SK-N-SH (cell line): ENCODE results near the gene EYA3. TPM values are rescaled to one million over a fixed set of nuclear protein-coding genes. Genes with fewer than 3 reads are reported as not detected.

Source experiments
- CTCF ChIA-PET: fragments of 300-600, 350-600 bp; formaldehyde crosslinking; extraction: SDS; loops from one replicate; lab custom pipeline; 2021; lab: Yijun Ruan, JAX
- POLR2A ChIA-PET: fragments of 350-600 bp; sonication (Branson Sonifier 250); formaldehyde crosslinking; extraction: SDS; loops from one replicate; lab custom pipeline; 2020; ENCODE audit warnings: antibody characterized with exemption, inconsistent platforms; lab: Yijun Ruan, JAX
- DNase-seq: peaks from one replicate; pipeline ENCODE4 v3.0.0; 2012
- H2AFZ ChIP-seq: fragments of 200-600 bp; sonication (generic); 2 replicates; pipeline ENCODE4 v1.8.1; 2016; ENCODE audit warnings: antibody characterized with exemption, mild to moderate bottlenecking, low read depth
- H3F3A ChIP-seq: fragments of 200-600 bp; sonication (generic); replicated peaks from 2 replicates; pipeline ENCODE3; 2016; ENCODE audit warnings: antibody characterized with exemption, mild to moderate bottlenecking; ENCODE audit not compliant: insufficient read depth
- H3K27ac ChIP-seq, 2 experiments: fragments of 200-500 bp in 1 of 2; fragments of 200-600 bp in 1 of 2; sonication (Bioruptor generic) in 1 of 2; sonication (generic), shearing (Covaris generic) in 1 of 2; 2 replicates each; pipeline versions ENCODE4 v1.5.1 to v1.6.1; 2014 to 2016; ENCODE audit warnings: low read depth in 2 of 2, inconsistent platforms in 1 of 2, low read length in 1 of 2, mild to moderate bottlenecking in 1 of 2, mixed read lengths in 1 of 2
- H3K27me3 ChIP-seq: fragments of 200-600 bp; sonication (generic), shearing (Covaris generic); 2 replicates; pipeline ENCODE4 v1.6.1; 2016; ENCODE audit warnings: mixed run types; ENCODE audit not compliant: insufficient read depth
- H3K36me3 ChIP-seq, 2 experiments: fragments of 200-500 bp in 1 of 2; fragments of 200-600 bp in 1 of 2; sonication (Bioruptor generic) in 1 of 2; sonication (generic) in 1 of 2; replicated peaks in 1 of 2; 2 replicates each; pipeline versions ENCODE3 to v1.5.1; 2014 to 2016; ENCODE audit warnings: low read length in 1 of 2, mild to moderate bottlenecking in 1 of 2; ENCODE audit not compliant: insufficient read depth in 2 of 2, control insufficient read depth in 1 of 2
- H3K4me1 ChIP-seq, 2 experiments: fragments of 200-500 bp in 1 of 2; fragments of 200-600 bp in 1 of 2; sonication (Bioruptor generic) in 1 of 2; sonication (generic), shearing (Covaris generic) in 1 of 2; 2 replicates each; pipeline versions ENCODE4 v1.5.1 to v1.6.1; 2014 to 2016; ENCODE audit warnings: low read depth in 1 of 2, low read length in 1 of 2, mixed run types in 1 of 2; ENCODE audit not compliant: insufficient read depth in 2 of 2, control insufficient read depth in 1 of 2
- H3K4me2 ChIP-seq: fragments of 200-600 bp; sonication (generic), shearing (Covaris generic); 2 replicates; pipeline ENCODE4 v1.6.1; 2017; ENCODE audit warnings: mixed run types
- H3K4me3 ChIP-seq, 2 experiments: fragments of 200-500 bp in 1 of 2; fragments of 200-600 bp in 1 of 2; sonication (Bioruptor generic) in 1 of 2; sonication (generic), shearing (Covaris generic) in 1 of 2; 2 replicates each; pipeline versions ENCODE4 v1.5.1 to v1.8.1; 2014 to 2016; ENCODE audit warnings: low read depth in 2 of 2, inconsistent platforms in 1 of 2, low read length in 1 of 2, mild to moderate bottlenecking in 1 of 2, mixed read lengths in 1 of 2, moderate library complexity in 1 of 2
- H3K79me2 ChIP-seq: fragments of 200-600 bp; sonication (generic); 2 replicates; pipeline ENCODE4 v1.8.1; 2017; ENCODE audit warnings: mild to moderate bottlenecking; ENCODE audit not compliant: insufficient read depth
- H3K9ac ChIP-seq: fragments of 200-600 bp; sonication (generic); 2 replicates; pipeline ENCODE4 v1.6.1; 2017; ENCODE audit warnings: mixed run types
- H3K9me2 ChIP-seq: fragments of 200-600 bp; sonication (generic); 2 replicates; pipeline ENCODE4 v1.6.1; 2017; ENCODE audit warnings: mixed run types
- H3K9me3 ChIP-seq: fragments of 200-600 bp; sonication (generic); 2 replicates; pipeline ENCODE4 v1.6.1; 2017; ENCODE audit warnings: mixed run types, mild to moderate bottlenecking, moderate library complexity
- H4K20me1 ChIP-seq: fragments of 200-600 bp; sonication (generic); 2 replicates; pipeline ENCODE4 v1.6.1; 2017; ENCODE audit warnings: mild to moderate bottlenecking, mixed run types; ENCODE audit not compliant: insufficient read depth
- ELF1 ChIP-seq: IDR thresholded peaks from 2 replicates; pipeline ENCODE4 v1.4.0; 2012
- FOSL2 ChIP-seq: IDR thresholded peaks from 2 replicates; pipeline ENCODE4 v1.4.0; 2012; ENCODE audit warnings: low read depth, mild to moderate bottlenecking, moderate library complexity, borderline replicate concordance
- NRF1 ChIP-seq: IDR thresholded peaks from 2 replicates; pipeline ENCODE4 v1.6.1; 2012; ENCODE audit warnings: low read depth, mild to moderate bottlenecking, low read length
- POLR2AphosphoS5 ChIP-seq: IDR thresholded peaks from 2 replicates; pipeline ENCODE4 v1.6.1; 2012; ENCODE audit warnings: low read depth, low read length
- RFX5 ChIP-seq: IDR thresholded peaks from 2 replicates; pipeline ENCODE4 v1.6.1; 2012; ENCODE audit warnings: mild to moderate bottlenecking, improper control_type of control experiment, low read length
- USF1 ChIP-seq: IDR thresholded peaks from 2 replicates; pipeline ENCODE4 v1.4.0; 2012; ENCODE audit warnings: low read depth, borderline replicate concordance
- WGBS: methylation state at CpG from one replicate; pipeline ENCODE4 v1.1.6; 2017; ENCODE audit warnings: low lambda C conversion rate; 5-methylcytosine and 5-hydroxymethylcytosine counted together
- polyA plus RNA-seq, 3 experiments: library from polyadenylated mRNA; depleted of rRNA; stranded (reverse); fragments of >200 nt; gene quantifications; 2 replicates each; pipeline ENCODE4 v1.2.3, GENCODE V29; 2012
- TF ChIP-seq, protein P1 (sequence below): IDR thresholded peaks from 2 replicates; pipeline ENCODE4; 2012

Gene EYA3
- polyA plus RNA-seq, 1 of the 3 experiments (the other 2 are of a cell fraction), result 6.5 TPM

DNA sequence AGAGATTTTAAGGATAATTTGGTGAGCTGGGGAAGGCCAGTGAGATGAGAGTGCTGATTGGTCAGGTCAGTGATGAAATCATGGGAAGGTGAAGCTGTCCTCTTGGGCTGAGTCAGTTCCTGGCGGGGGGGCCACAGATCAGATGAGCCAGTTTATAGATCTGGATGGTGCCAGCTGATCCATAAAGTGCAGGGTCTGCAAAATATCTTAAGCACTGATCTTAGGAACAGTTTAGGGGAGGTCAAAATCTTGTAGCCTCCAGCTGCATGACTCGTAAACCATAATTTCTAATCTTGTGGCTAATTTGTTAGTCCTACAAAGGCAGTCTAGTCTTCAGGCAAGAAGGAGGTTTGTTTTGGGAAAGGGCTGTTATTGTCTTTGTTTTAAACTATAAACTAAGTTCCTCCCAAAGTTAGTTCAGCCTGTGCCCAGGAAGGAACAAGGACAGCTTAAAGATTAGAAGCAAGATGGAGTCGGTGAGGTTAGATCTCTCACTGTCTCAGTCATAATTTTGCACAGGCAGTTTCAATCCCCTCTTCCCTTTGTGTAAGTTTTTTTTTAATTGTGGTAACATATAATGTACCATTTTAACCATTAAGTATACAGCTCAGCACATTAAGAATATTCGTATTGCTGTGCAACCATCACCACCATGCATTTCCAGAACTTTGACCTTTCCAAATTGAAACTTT, 48.7 kb upstream of the EYA3 start:
- Histone ChIP-seq H3K9me2 (no peaks in the 10 kb centered on the region), H3K4me3 (no peak overlapping the region), H3K9ac (no peak overlapping the region), H3K4me2 (no peak overlapping the region), H3F3A (no peaks in the 10 kb centered on the region), H3K27me3 (no peaks in the 10 kb centered on the region), H3K4me1 (no peaks in the 10 kb centered on the region), H3K79me2 (no peaks in the 10 kb centered on the region), H2AFZ (peak overlapping the region; percentile 82; the same call in 1 of the 2 replicates), H3K36me3 (no peaks in the 10 kb centered on the region), H3K9me3 (no peaks in the 10 kb centered on the region), H3K27ac (no peak overlapping the region), H4K20me1 (no peaks in the 10 kb centered on the region)
- 56% methylated on average over 4 of the region's 4 CpGs for WGBS
- no peak for DNase-seq
- ChIA-PET CTCF (interaction anchor here (0.5 to 1.9 kb wide), 2 partner anchors 24 to 72 kb away, joined by 3 to 7 read pairs; no protein-coding TSS in a partner anchor), POLR2A (no interaction called here)
- TF ChIP-seq RFX5 (no peak), FOSL2 (peak; percentile 21; the same call in 1 of the 2 replicates)

GRCh38 chr1:28136169-28136921, 47.9 kb upstream of the EYA3 start:
- H3K36me3 ChIP-seq, result no peaks in the 10 kb centered on the region
- ChIA-PET POLR2A (interaction anchor here (0.6 kb wide), 1 partner anchor 116 kb away, joined by 3 read pairs; no protein-coding TSS in a partner anchor), CTCF (interaction anchor here (0.5 to 1.9 kb wide), 3 partner anchors 19 to 73 kb away, joined by 3 to 7 read pairs (median 3); no protein-coding TSS in a partner anchor)
- no peaks in the 10 kb centered on the region for H4K20me1 ChIP-seq
- WGBS, result 75% methylated on average over 8 of the region's 8 CpGs
- H3K4me3 ChIP-seq, result no peak overlapping the region
- H3K4me2 ChIP-seq, result no peak overlapping the region
- TF ChIP-seq NRF1 (no peak), ELF1 (no peak), POLR2AphosphoS5 (no peak), USF1 (no peak)
- TF ChIP-seq, protein P1, sequence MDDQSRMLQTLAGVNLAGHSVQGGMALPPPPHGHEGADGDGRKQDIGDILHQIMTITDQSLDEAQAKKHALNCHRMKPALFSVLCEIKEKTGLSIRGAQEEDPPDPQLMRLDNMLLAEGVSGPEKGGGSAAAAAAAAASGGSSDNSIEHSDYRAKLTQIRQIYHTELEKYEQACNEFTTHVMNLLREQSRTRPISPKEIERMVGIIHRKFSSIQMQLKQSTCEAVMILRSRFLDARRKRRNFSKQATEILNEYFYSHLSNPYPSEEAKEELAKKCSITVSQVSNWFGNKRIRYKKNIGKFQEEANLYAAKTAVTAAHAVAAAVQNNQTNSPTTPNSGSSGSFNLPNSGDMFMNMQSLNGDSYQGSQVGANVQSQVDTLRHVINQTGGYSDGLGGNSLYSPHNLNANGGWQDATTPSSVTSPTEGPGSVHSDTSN, result no peak
- no peak overlapping the region for H3K27ac ChIP-seq
- H3K9me3 ChIP-seq, result no peaks in the 10 kb centered on the region
- H3K4me1 ChIP-seq, result no peaks in the 10 kb centered on the region
- no peaks in the 10 kb centered on the region for H3K9me2 ChIP-seq
- no peak overlapping the region for H3K9ac ChIP-seq
- peak overlapping the region; percentile 82; the same call in 1 of the 2 replicates for H2AFZ ChIP-seq
- H3F3A ChIP-seq, result no peaks in the 10 kb centered on the region
- H3K27me3 ChIP-seq, result no peaks in the 10 kb centered on the region
- H3K79me2 ChIP-seq, result no peaks in the 10 kb centered on the region
- DNase-seq, result no peak
